AG04450 (cell line): ENCODE measurements around the gene CELSR2. TPM values are rescaled to one million over a fixed set of nuclear protein-coding genes. Genes with fewer than 3 reads are reported as not detected.
A peak's percentile ranks its signal among the peaks of the same experiment; 100 is the strongest.

Experiments used
- CTCF ChIA-PET: fragments of 300-600, 350-600 bp; formaldehyde crosslinking; extraction: SDS; loops from one replicate; lab custom pipeline; 2022; ENCODE audit warnings: antibody characterized with exemption, inconsistent platforms; lab: Charles Lee
- POLR2A ChIA-PET: fragments of 350-600 bp; formaldehyde crosslinking; extraction: SDS; loops from one replicate; lab custom pipeline; 2021; ENCODE audit warnings: antibody characterized with exemption, inconsistent platforms; lab: Yijun Ruan, JAX
- DNase-seq: peaks from one replicate; pipeline ENCODE4 v3.0.0-alpha.2; 2011; ENCODE audit warnings: low read depth, low spot score
- H3K27ac ChIP-seq: one replicate; pipeline ENCODE4 v1.5.1; 2012; ENCODE audit warnings: low read depth, low read length, control low read depth
- H3K27me3 ChIP-seq: one replicate; pipeline ENCODE4 v1.6.0; 2012; ENCODE audit warnings: low read length; ENCODE audit not compliant: control insufficient read depth, insufficient read depth
- H3K4me3 ChIP-seq: 2 replicates; pipeline ENCODE4 v1.5.1; 2011; ENCODE audit warnings: mild to moderate bottlenecking, low read depth, low read length, control low read depth
- H3K9me3 ChIP-seq: 2 replicates; pipeline ENCODE4 v1.5.1; 2012; ENCODE audit warnings: low read length; ENCODE audit not compliant: control insufficient read depth, insufficient read depth
- CTCF ChIP-seq: IDR thresholded peaks from 2 replicates; pipeline ENCODE4 v1.5.1; 2011; ENCODE audit warnings: low read depth, low read length, control low read depth, inconsistent platforms
- polyA plus RNA-seq: library from polyadenylated mRNA; depleted of rRNA; stranded (reverse); fragments of >200 nt; gene quantifications from 2 replicates; pipeline ENCODE4 v1.2.3, GENCODE V29; 2011

Gene CELSR2
- polyA plus RNA-seq, 1 experiment, result 1.1 TPM

- no peak for DNase-seq
- Histone ChIP-seq H3K27ac (no peak overlapping the region), H3K4me3 (no peak overlapping the region), H3K9me3 (peaks cover 17% of the 10 kb centered on the region), H3K27me3 (no peaks in the 10 kb centered on the region)
- no peak for TF ChIP-seq CTCF
- CTCF ChIA-PET, result interaction anchor here (0.6 to 2.3 kb wide), 4 partner anchors 10 to 286 kb away, joined by 5 to 17 read pairs (median 8); no protein-coding TSS in a partner anchor
- POLR2A ChIA-PET, result no interaction called here
Measured at GRCh38 chr1:109254621-109255096, 5.3 kb downstream of the CELSR2 start.

- DNase-seq, result no peak
- ChIA-PET POLR2A (no interaction called here), CTCF (interaction anchor here (0.6 to 2.4 kb wide), 5 partner anchors 9 to 277 kb away, joined by 3 to 17 read pairs (median 6); no protein-coding TSS in a partner anchor)
- peak; percentile 17; the same call in 1 of the 2 replicates for TF ChIP-seq CTCF
- Histone ChIP-seq H3K4me3 (no peak overlapping the region), H3K27me3 (no peaks in the 10 kb centered on the region), H3K9me3 (peaks cover 17% of the 10 kb centered on the region), H3K27ac (no peak overlapping the region)
Measured at GRCh38 chr1:109255097-109255651, 5.8 kb downstream of the CELSR2 start.

- DNase-seq, result no peak
- CTCF ChIA-PET, result interaction anchor here (0.6 to 2.4 kb wide), 5 partner anchors 9 to 277 kb away, joined by 3 to 17 read pairs (median 6); no protein-coding TSS in a partner anchor
- no peak overlapping the region for H3K27ac ChIP-seq
- H3K27me3 ChIP-seq, result no peaks in the 10 kb centered on the region
- H3K4me3 ChIP-seq, result no peak overlapping the region
- POLR2A ChIA-PET, result no interaction called here
- H3K9me3 ChIP-seq, result peaks cover 15% of the 10 kb centered on the region
- no peak for TF ChIP-seq CTCF
Measured at GRCh38 chr1:109255678-109256077, 6.3 kb downstream of the CELSR2 start.

GRCh38 chr1:109256085-109256484 is 6.7 kb downstream of the CELSR2 start:
- ChIA-PET POLR2A (no interaction called here), CTCF (interaction anchor here (0.6 to 2.4 kb wide), 2 partner anchors 268 to 276 kb away, joined by 4 to 7 read pairs; no protein-coding TSS in a partner anchor)
- Histone ChIP-seq H3K9me3 (peaks cover 14% of the 10 kb centered on the region), H3K4me3 (no peak overlapping the region), H3K27me3 (no peaks in the 10 kb centered on the region), H3K27ac (no peak overlapping the region)
- DNase-seq, result no peak
- no peak for TF ChIP-seq CTCF

- no peak for DNase-seq
- H3K27me3 ChIP-seq, result no peaks in the 10 kb centered on the region
- no peak overlapping the region for H3K27ac ChIP-seq
- no peak overlapping the region for H3K4me3 ChIP-seq
- H3K9me3 ChIP-seq, result peaks cover 6% of the 10 kb centered on the region; the same call in 1 of the 2 replicates
- CTCF ChIA-PET, result interaction anchor here (0.7 to 2.4 kb wide), 4 partner anchors 104 to 275 kb away, joined by 3 to 9 read pairs (median 6); partner anchors contain the start of gene SORT1
- POLR2A ChIA-PET, result interaction anchor here (0.6 kb wide), 1 partner anchor 31 kb away, joined by 7 read pairs; no protein-coding TSS in a partner anchor
- TF ChIP-seq CTCF, result no peak
Measured at GRCh38 chr1:109256971-109257681, 7.8 kb downstream of the CELSR2 start.
